Pericardium fibroblast (primary cell): ENCODE results near the gene RANGRF. TPM values are rescaled to one million over a fixed set of nuclear protein-coding genes. Genes with fewer than 3 reads are reported as not detected.

Source experiments
- total RNA-seq: library from RNA; depleted of rRNA; stranded (reverse); fragments of >200 nt; gene quantifications from 2 replicates; pipeline ENCODE4 v1.2.3, GENCODE V29; 2015

Gene RANGRF, protein sequence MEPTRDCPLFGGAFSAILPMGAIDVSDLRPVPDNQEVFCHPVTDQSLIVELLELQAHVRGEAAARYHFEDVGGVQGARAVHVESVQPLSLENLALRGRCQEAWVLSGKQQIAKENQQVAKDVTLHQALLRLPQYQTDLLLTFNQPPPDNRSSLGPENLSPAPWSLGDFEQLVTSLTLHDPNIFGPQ
- 18.6 and 21.1 TPM in 2 replicates for total RNA-seq

DNA sequence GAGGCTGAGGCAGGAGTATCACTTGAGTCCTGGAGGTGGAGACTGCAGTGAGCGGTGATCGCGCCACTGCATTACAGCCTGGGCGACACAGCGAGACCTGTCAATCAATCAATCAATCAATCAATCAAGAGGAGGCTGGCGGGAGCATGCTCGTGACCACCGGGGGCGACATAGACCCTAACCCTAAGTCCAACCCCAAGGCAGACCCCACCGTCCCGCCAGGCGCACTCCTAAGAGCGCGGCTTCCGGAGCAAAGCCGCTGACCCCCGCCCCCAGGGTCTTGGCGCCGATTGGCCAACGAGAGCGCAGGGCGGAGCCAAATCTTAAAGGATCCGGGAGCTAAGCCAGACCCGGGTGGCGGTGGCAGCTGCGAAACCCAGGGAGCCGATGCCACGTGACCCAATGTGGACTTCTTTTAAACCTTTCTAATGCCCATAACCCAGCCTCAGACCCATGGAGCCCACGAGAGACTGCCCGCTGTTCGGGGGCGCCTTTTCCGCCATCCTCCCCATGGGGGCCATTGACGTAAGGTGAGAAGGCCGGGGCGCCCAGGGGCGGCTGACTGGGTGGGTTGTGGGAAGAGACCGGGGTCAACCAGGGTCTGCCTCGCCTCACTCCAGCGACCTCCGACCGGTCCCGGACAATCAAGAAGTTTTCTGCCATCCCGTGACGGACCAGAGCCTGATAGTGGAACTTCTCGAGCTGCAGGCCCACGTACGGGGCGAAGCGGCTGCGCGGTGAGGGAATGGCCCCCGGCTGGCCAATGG lies at the start of gene RANGRF:
TSS of gene RANGRF (plus strand) at position 335 of the 767 bp plus-strand sequence. CDS start at position 454, 119 bp downstream.

GRCh38 chr17:8248751-8249607 lies 39.5 kb upstream of the RANGRF start, which contains the start of gene PFAS:
Gene PFAS, plus strand, starts transcription at chr17:8249289. Its CDS starts 4,649 bp downstream, at chr17:8253938.

DNA sequence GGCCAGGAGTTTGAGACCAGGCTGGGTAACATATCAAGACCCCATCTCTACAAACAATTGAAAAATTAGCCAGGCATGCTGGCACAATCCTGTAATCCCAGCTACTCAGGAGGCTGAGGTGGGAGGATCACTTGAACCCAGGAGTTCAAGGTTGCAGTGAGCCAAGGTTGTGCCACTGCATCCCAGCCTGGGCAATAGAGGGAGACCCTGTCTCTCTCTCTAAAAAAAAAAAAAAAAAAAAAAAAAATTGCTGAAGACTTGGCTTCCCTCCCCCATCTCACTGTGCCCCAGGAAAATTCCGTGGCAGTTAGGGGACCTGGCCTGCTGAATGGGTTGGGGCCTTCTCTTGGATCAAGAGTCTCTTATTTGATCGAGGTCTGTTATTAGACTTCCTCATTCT lies 51.1 kb downstream of the RANGRF start, which contains the start of gene ODF4:
TSS of gene ODF4 (plus strand) at position 301 of the 400 bp plus-strand sequence. CDS start 212 bp downstream, outside the sequence.

Other genes starting within 250 kb of the RANGRF start
- gene ALOX15B, start 249.6 kb upstream of the RANGRF start, total RNA-seq, result 0.85 TPM in 1 of 2 replicates, not detected in the other
- not detected in 2 replicates for gene ALOX12B, start 201.0 kb upstream of the RANGRF start, total RNA-seq
- gene ALOXE3, start 170.2 kb upstream of the RANGRF start, total RNA-seq, result not detected in 2 replicates
- gene HES7, start 164.6 kb upstream of the RANGRF start, total RNA-seq, result 0.26 and 0.35 TPM in 2 replicates
- 45.6 and 51.1 TPM in 2 replicates for gene PER1, start 136.3 kb upstream of the RANGRF start, total RNA-seq
- gene VAMP2, start 125.7 kb upstream of the RANGRF start, total RNA-seq, result 6.0 and 10.8 TPM in 2 replicates
- 9.6 and 16.7 TPM in 2 replicates for gene TMEM107, start 112.3 kb upstream of the RANGRF start, total RNA-seq
- 7.0 and 9.7 TPM in 2 replicates for gene BORCS6, start 98.5 kb upstream of the RANGRF start, total RNA-seq
- gene AURKB, start 78.1 kb upstream of the RANGRF start, total RNA-seq, result 0.47 and 0.94 TPM in 2 replicates
- gene CTC1, start 40.6 kb upstream of the RANGRF start, total RNA-seq, result 1.5 and 2.5 TPM in 2 replicates
- gene PFAS, start 39.4 kb upstream of the RANGRF start, total RNA-seq, result 13.9 and 28.4 TPM in 2 replicates
- gene SLC25A35, start 6.7 kb downstream of the RANGRF start, total RNA-seq, result 0.12 and 1.3 TPM in 2 replicates
- 0.23 and 11.7 TPM in 2 replicates for gene ARHGEF15, start 21.6 kb downstream of the RANGRF start, total RNA-seq
- gene ODF4, start 51.2 kb downstream of the RANGRF start, total RNA-seq, result not detected in 2 replicates
- 3,884 and 6,062 TPM in 2 replicates for gene RPL26, start 94.5 kb downstream of the RANGRF start, total RNA-seq
- gene RNF222, start 109.2 kb downstream of the RANGRF start, total RNA-seq, result not detected in 2 replicates
- gene NDEL1, start 147.2 kb downstream of the RANGRF start, total RNA-seq, result 48.2 and 57.9 TPM in 2 replicates